GM04504 (cell line): Measurements from ENCODE around the gene PHRF1.

Experiments
- DNase-seq: peaks from one replicate; pipeline ENCODE4 v3.0.0-alpha.2; 2012; ENCODE audit warnings: low read depth

Gene PHRF1

GRCh38 chr11:597166-597725, 21.0 kb downstream of the PHRF1 start:
- DNase-seq: no peak

- no peak for DNase-seq
Observed at GRCh38 chr11:598005-598680, 21.9 kb downstream of the PHRF1 start.

DNA sequence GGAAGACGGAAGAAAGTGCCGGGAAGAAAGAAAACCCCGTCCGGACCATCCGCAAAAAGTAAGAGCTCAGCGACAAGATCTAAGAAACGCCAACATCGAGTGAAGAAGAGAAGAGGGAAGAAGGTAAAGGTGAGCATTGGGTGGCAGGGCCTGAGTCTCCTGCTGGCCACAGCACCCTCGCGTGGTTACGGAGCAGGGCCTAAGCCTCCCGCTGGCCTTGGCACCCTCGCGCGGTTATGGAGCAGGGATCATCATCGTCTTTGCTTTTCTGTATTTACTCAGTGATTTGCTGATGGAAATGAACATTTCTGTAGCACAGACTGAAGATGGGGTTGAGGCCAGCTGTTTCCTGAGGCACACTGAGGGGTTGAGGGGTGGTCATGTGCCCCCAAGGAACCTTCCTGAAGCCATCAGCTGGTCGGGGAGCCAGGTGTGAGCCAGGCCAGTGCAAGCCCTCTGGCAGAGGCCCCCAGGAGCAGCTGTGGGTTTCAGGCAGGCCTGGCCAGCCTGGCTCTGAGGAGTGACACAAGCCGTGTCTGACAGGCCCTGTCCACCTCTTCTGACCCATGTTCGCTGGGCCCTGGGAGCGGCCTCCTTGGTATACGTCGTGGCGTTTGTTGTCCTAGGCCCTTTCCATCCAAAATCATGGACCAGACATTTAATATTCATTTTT, 25.4 kb downstream of the PHRF1 start:
- DNase-seq: no peak

GRCh38 chr11:603154-603553, 26.9 kb downstream of the PHRF1 start:
- no peak for DNase-seq

DNA sequence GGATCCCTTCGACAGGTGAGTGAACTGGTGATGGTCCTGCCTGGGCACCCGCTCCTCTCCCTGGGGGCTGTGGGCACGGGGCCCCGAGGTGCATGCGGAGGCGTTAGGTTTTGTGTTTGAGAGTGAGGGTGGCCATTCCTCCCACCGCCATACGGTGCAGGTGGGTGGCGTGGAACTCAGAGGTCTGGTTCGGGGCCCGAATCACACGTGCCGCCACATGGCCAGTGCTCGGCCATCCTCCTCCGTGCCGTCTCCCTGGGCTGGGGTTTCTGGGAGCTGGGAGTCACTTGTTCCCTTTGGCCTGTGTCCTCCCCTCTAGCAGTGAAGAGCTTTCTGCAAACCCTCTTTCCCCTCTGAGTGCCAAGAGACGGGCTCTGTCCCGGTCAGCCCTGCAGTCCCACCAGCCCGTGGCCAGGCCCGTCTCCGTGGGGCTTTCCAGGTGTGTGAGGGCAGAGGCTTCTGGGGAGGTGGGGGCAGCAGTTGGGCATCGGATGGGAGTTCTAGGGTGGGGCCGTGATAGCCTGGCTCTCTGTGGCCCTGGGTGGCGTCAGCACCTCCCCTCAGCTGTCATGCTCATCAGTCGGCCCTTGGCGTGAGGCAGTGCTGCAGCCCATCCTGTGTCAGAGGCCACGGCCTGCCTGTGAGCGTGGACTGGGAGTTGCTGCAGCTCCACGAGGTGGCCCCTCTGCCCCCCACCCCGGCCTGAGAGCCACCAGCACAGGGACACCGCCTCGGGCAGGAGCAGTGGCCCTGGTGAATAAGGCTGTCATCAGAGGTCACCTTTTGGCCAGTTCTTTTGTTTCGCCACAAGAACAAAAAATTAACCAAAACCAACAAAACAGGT, 29.2 kb downstream of the PHRF1 start:
- no peak for DNase-seq

GRCh38 chr11:606245-606644, 30.0 kb downstream of the PHRF1 start:
- no peak for DNase-seq

DNA sequence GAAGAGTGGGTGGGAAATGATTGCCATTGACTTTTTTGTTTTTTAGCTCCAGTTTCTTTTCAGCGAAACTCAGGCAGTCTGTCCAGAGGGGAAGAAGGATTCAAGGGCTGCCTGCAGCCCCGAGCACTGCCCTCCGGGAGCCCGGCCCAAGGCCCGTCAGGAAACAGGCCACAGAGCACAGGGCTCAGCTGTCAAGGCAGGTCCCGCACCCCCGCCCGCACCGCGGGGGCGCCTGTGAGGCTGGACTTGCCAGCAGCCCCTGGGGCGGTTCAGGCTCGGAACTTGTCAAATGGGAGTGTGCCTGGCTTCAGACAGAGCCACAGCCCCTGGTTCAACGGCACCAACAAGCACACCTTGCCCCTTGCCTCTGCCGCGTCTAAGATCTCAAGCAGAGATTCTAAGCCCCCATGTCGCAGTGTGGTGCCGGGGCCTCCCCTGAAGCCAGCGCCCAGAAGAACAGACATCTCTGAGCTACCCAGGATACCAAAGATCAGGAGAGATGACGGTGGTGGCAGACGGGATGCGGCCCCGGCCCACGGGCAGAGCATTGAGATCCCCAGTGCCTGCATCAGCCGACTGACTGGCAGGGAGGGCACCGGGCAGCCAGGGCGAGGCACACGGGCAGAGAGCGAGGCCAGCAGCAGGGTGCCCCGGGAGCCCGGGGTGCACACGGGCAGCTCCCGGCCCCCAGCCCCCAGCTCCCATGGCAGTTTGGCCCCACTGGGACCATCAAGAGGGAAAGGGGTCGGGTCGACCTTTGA, 30.9 kb downstream of the PHRF1 start:
- DNase-seq: no peak

GRCh38 chr11:607971-608659, 31.8 kb downstream of the PHRF1 start:
- DNase-seq: no peak

- no peak for DNase-seq
Observed at GRCh38 chr11:608791-609251, 32.6 kb downstream of the PHRF1 start.

DNA sequence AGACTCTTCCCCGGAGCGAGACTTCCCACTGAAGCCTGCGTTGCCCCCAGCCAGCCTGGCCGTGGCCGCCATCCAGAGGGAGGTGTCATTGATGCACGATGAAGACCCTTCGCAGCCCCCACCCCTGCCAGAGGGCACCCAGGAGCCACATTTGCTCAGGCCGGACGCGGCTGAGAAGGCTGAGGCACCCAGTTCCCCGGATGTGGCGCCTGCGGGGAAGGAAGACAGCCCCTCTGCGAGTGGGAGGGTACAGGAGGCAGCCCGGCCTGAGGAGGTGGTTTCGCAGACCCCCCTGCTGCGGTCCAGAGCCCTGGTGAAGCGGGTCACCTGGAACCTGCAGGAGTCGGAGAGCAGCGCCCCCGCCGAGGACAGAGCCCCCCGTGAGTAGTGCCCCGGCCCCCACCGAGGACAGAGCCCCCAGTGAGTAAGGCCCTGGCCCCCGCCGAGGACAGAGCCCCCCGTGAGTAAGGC, 33.1 kb downstream of the PHRF1 start:
- no peak for DNase-seq

DNA sequence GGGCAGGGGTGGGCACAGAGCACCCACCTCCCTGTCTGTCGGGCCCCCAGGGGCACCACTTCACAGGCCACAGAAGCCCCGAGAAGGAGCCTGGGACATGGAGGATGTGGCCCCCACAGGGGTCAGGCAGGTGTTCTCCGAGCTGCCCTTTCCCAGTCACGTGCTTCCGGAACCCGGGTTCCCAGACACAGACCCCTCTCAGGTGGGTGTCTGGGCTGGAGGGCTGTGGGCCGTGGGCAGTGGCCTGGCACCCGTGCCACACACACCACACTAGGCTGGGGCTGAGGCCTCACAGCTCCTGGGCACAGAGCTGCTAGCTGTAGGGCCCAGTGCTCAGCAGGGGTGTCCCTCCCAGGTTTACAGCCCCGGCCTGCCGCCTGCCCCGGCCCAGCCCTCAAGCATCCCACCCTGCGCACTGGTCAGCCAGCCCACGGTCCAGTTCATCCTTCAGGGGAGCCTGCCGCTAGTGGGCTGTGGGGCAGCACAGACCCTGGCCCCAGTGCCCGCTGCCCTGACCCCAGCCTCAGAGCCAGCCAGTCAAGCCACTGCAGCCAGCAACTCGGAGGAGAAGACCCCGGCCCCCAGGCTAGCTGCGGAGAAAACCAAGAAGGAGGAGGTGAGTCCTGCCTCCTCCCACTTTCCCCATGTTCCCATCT, 34.0 kb downstream of the PHRF1 start:
- no peak for DNase-seq

GRCh38 chr11:611001-611996, 35.0 kb downstream of the PHRF1 start:
- no peak for DNase-seq

DNA sequence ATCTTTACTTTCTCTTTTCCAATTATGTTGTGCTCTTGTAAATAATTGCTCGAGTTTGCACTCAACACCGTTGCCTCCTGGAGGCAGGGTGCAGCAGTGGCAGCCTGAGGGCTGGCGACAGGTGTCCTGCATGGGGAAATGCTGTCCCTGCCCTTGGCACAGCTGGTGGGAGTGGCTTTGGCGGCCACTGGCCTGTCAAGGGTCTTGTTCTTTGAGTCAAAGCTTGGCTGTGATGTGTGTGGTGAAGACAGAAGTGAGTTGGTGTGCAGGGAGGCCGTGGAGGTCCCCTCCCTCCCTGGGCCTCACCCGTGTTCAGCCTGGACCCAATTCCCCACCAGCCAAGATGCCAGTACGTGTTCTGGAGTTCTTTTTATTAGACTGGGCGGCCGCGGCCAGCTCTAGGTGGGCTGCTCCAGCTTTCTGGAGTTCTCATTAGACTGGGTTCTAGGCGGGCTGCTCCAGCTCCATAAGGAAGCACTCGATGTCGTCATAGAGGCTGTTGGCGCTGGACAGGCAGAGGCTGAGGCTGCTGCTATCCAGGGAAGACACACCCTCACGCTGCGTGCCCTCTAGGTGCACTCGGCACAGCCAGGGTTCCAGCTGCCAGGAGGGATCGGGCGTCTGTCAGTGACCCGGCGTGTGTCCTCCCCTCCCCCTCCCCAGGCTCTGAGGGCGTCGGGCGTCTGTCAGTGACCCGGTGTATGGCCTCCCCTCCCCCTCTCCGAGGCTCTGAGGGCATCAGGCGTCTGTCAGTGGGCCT, 36.1 kb downstream of the PHRF1 start:
- no peak for DNase-seq

DNA sequence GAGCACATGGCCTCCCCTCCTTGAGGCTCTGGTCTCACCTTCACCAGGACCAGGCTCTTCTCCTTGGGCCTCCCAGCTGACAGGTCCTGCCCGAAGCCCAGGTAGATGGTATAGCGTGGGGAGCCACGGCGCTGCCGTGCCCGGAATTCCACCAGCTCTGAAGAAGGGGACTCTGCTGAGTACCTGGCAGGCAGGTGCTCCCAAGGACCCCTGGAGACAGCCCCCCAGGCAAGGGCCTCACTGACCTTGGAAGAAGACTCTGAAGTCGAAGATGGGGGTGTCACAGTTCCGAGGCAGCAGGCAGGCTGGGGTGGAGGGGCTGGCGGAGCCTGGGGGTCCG, 36.7 kb downstream of the PHRF1 start:
- DNase-seq: no peak

- no peak for DNase-seq
Observed at GRCh38 chr11:613369-613968, 37.2 kb downstream of the PHRF1 start.

GRCh38 chr11:614021-614622, 37.9 kb downstream of the PHRF1 start:
- DNase-seq: no peak

GRCh38 chr11:614623-615503, 38.6 kb downstream of the PHRF1 start:
- DNase-seq: no peak
